ENCODE measurements around the gene EXOC1.

Gene EXOC1

DNA sequence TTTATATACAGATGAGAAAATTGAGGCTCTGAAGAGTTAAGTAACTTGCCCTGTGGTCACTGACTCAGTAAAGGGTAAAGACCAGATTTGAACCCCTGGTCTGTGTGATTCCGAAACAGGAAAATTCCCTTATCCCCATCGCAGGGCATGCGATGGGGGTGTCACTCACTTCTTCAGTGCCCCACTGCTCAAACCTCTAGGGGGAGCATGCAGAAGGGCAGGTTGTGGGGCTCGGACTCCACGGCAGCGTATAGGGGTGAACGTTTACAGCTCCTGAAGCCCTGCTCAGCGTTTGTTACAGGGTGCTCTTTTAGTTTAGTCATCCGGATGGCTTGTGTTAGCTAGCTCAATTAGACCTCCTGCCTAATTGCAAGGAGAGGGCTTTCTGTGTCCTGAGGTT, 3.7 kb upstream of the EXOC1 start:
- DNase-seq: no peak

DNA sequence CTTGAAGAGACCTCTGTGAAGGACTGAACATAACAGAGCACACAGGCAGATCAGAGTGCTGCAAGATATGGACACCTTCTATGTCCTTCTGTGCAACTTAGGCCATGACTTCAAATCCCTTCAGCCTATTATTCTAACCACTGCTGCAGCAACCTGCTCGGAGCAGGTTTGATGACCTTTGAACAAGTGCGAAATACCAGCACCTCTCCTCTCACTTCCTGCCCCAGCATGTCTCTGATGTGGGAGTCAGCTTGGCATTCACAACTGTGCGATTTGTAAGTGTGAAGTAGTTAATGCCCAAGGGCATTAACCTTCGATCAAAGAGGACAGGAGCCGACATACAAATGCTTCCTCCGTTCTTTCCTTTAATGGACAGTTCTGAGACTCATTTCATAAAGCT, 1.6 kb upstream of the EXOC1 start:
- no peak for DNase-seq

DNA sequence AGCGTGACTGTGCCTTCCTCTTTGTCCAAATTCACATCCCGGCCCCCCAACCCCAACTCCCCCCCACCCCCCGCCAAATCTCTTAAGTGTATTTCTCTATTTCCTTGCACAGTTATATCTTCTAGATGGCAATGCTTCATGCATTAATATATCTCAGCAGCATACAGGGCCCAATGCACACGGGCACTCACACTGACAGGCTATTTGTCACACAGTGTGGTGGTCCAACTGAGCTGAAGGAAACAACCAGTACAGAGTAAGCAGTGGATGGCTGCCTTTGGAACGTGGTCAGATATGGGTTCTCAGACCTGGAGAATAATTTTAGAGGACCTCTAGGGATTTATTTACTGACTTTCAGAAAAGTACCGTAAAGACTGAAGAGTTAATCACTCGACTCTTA, 681 bp downstream of the EXOC1 start:
- DNase-seq: peak in 1 of 56 donors; percentile 27

DNA sequence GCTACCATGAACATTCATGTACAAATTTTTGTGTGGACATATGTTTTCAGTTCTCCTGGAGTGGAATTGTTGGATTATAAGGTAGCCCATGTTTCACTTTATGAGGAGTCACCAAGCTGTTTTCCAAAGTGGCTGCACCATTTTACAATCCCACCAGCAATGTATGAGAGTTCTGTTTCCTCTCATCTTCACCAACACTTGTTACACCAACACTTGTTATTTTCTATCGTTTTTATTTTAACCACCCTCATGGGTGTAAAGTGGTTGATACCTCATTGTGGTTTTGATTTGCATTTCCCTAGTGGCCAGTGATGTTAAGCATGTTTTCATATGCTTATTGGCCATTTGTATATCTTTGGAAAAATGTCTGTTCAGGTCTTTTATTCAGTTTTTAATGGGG, 4.1 kb downstream of the EXOC1 start:
- no peak for DNase-seq

DNA sequence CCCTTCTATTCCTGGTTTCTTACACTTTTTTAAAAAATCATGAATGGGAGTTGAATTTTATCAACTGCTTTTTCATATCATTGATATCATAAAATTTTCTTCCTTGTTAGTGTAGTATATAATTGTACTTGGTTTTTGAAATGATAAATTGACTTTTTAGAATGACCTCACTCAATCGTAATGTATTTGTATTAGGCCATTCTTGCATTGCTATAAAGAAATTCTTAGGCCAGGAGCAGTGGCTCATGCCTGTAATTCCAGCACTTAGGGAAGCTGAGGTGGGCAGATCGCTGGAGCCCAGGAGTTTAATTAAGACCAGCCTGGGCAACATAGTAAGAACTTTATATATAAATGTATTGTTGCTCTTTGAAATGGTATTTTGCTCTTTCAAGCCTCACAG, 6.3 kb downstream of the EXOC1 start:
- DNase-seq: no peak

DNA sequence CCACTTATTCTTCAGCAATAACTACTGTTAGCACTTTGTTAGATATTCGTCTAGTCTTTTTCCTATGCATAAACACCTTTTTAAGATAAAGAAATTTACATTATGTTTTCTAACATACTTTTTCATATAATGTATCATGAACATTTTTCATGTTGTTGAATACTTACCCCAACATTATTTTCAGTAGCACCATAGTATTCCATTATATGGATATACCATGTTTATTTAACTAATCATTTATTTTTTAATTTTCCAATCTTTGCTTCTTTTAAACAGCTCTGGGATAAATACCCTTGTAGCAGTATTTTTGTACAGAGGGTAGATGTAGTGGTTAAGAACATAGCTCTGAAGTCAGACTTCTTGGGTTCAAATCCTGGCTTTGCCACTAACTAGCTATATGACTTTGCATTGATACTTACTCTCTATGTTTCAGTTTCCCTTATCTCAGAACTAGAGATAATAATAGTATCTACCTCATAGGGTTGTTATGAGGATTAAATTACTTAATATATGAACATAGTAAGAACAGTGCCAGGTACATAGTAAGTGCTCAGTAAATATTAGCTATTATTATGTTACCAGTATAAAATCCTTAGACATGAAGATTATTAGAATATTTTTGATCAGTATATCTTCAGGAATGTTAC, 11.3 kb downstream of the EXOC1 start:
- DNase-seq: no peak

DNA sequence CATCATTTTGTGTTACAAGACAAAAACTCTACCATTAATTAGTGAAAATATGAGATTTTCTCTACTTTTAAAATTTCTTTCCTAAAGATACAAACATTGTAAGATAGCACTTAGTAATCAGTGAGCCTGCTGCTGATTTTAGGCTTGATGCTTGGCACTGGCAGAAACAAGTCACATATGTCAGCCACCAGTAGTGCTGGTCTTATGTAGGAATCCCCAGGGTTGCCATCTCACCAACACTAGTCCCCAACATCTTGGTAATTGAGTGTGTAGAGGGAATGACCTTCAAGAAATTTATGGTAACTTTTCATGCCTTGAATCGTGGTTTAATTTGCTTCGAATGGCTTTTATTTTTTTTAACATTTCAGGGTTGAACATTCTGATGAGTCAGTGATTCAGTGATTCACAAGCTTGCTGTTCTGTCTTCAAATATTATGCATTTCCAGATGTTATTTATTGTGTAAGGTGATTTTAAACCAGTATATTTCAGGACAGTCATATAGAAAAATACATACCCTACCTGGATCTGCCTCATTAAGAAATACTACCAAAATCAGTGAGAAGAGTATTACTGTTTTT, 11.9 kb downstream of the EXOC1 start:
- DNase-seq: no peak

DNA sequence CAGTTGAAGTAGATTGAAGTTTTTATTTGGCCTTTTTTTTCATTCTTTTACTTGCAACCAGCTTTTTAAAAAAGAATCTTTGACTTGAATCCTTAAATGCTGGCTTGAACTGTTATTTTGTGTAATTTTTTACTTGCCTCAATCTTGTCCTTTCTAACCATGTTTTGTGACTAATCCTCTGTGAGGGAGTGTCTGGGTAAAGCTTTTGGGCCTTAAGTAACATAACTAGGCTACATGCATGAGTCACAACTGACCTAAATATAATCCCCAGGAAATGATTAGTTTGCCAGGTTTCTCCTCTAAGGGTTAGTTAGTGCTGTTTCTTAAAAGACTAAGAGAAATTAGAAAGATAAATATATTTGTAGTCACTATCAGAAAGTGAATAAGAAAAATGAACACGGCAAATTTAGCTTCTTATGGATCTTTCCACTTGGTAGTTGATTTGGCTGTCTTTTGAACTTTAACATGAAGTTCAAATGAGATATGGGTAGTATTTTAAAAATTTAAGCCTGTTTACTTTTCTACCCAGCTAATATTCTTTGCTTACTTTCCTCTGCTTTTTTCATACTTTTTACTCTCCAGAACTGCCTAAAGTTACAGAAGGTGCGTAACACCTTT, 13.0 kb downstream of the EXOC1 start:
- no peak for DNase-seq

DNA sequence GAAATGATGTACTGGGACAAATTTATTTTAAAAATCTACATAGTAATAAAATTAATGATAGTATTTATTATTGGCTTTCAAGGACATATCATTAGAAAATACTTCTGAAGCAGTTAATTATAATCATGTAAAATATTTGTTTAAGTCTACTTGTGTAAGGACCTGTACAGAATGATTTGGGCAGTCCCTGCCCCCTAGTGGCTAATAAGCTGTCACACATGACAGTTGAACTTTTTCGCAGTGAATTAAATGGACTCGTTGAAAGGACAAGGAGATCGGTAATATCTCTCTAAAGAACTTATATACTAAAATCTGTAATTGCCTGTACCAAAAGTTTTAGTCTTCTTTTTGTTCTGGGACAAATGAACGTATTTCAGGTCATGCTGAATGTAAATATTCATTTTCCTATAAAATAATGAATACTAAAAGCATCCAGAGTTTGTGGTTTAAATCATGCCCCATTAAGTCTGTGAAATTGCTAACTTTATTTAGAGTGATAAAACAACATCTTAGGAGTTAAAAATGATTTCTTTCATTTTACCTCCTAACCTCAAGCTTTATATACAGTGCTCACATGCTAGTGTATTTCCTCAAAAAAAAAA, 13.6 kb downstream of the EXOC1 start:
- peak in 5 of 56 donors; percentile 1 to 18 (median 3) for DNase-seq

DNA sequence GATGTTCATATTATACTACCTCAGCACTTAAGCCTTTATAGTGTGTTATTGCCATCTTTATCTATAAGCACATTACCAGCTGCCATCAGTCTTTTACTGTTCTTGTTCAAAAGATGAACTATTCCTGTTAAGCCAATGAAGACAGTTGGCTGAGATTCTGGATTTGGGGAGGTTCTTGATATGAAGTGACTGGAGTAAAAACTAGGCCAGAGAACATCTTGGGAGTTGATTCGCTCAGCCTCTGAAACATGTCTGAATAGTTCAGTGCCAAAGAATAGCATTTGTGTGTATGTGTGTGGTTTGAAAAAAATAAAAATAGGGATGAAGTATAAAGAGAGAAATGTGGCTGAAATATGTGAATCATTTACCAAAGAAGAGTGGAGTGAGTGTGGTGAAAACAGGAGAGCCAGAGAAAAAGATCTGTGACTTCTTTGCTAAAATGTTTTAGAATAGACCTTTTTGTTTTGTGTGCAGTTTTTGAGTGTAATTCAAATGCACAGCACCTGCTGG, 15.2 kb downstream of the EXOC1 start:
- DNase-seq: no peak

DNA sequence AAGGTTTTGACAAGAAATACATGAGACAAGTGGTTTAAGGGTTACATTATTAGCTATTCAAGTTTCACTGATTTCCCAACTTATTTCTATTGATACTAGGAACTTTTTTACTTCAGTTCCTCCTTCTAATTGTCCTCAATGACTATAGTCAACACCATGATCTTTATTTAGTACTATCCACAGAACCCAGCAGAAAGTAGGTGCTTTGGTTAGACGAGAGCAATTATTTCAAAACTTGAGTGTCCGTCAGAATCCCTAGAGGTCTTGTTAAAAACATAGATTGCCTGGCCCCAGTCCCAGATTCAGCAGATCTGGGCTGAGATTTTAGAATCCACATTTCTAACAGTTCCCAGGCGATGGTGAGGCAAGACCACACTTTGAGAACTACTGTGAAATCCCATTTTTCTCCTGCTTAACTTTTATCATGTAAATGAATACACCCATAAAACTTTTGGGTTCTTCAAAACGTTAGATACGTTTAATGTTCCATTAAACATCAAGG, 17.9 kb downstream of the EXOC1 start:
- no peak for DNase-seq

DNA sequence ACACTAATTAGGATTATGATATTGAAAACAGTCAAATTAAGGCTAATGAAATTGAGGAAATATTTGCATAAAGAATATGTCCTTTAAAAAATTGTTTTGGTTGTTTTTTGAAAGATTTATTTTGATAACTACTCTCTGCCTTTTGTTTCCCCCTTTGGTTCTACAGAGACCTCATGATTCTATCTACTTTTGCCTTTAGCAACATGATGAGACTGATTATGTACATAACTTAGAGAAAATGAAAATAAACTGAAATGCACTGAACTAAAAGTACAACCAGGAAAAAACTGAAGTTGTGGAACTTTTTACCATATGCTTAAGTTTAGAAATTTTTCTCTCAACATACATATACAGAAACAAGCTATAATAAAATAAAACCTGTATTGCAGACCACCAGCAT, 21.4 kb downstream of the EXOC1 start:
- DNase-seq: no peak

DNA sequence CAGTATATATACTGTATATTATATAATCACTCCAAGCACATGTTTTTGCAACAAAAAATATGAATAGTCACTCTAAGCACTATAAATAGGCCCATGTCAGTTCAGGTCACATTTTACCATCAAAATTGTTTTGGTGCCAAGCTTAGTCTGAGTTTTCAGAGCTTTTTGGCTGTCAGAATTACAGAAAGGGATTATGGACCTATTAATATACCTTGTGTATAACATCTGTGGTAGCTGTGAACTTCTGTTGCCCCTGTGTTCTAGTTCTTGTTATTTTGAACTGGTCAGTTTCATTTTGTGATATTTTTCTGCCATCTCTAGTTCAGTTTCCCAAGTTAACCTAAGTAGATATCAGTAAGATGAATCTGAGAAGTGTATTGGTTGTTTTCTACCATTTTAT, 22.9 kb downstream of the EXOC1 start:
- no peak for DNase-seq

DNA sequence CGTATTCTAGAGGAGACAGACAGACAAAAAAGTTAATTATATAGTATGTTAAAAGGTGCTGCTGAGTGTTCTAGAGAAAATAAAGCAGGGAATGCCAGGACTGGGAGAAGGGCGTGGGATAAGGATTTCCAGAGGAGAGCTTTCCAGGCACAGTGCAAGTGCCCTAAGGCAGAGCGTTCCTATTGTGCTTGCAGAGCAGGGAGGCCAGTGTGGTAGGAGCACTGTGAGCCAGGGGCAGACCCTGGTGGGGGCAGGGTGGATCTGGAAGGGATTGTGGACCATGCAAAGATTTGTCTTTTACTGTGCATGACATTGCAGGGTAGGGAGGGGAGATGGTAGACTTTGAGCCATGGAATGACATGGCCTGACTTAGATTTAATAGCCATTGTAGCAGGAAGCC, 25.8 kb downstream of the EXOC1 start:
- DNase-seq: no peak

DNA sequence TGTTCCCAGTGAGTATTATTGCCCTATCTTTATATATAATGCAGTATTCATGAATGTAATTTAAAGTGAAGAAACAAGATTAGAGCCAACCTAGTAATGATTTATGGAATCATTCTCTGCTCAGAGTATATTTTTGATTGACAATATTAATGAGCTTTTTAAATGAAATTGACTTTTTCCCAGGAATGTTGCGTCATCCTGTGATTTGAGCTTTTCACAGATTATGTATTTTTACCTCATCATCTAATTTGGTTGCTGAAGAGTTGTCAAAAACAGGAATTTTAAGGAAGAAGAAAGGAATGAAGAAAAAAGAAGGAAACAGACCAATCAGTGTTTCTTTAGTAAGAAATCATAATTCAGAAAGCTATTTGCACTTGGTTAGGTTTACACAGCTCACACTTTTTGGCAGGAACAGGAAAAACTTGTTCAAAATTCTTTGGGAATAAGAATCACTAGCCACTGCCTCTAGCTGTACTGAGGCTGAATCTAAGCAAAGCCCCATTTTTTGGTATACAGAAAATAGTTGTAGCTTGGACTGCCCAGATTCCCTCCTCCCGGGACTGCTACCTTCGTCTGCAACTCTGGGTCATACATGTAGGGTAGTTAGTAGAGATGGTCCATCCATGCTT, 27.3 kb downstream of the EXOC1 start:
- no peak for DNase-seq

DNA sequence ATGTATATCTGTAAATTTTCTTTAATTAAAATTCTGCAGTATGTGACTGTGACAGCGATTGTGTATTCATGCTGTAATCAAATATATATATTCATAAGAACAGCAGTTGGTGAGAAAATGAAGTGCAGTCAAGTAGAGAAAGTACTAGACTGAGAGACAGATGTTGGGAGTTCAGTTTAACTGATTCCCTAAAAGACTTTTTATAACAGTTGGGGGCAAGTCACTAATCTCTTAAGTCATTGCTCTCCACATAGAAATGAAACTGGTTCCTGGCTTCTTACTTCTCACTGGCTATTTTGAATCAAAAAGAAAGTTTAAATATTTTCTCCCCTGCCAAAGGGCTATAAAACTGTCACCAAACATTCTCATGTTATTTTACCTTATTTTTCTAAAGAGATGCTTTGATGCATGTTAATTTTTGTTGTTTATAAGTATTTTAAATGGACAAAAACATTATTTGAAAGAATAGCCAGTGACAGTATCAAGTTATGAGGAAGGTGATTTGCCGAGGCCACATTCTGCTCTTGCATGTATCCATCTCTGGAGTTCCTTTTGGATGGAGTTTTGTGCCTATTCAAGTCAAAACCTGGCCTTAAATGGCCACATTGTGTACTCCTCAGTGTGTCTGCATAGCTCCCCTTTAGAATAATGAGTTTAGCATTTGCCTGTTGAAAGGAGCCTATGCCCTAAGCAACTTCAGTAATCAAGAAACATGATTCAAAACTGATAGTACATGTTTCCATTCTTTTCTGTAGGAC, 30.8 kb downstream of the EXOC1 start:
- DNase-seq: no peak

DNA sequence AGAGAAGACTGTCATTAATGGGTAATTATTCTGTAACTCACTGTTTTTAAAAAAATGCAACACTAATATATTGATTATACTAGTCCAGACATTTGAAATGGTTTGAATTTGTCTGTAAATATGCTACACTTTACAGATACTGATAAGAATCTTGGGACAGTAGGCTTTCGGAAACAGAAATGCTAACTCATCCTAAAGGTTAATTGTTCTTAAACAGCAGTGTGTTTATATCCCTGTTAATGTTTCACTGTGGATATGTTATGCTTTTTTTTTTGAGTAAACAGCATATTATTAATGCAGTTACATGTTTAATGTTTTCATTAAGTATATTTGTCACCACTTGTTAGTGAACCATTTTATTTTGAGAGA, 31.4 kb downstream of the EXOC1 start:
- DNase-seq: no peak

DNA sequence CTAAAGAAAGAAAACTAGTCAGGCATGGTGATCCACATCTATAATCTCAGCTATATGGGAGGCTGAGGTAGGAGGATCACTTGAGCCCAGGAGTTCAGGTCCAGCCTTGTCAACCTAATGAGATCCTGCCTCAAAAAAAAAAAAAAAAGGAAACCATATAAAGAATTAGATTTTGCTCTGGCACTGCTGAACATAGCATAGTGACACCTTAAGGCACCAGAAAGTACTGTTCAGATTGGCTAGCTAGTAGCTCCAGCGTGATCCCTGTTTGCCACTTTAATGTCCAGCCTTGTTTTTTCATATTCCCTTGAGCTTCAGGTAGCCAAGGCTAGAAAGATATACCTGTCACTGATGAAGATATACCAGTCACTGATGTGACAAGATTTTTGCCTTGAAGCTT, 34.1 kb downstream of the EXOC1 start:
- no peak for DNase-seq

DNA sequence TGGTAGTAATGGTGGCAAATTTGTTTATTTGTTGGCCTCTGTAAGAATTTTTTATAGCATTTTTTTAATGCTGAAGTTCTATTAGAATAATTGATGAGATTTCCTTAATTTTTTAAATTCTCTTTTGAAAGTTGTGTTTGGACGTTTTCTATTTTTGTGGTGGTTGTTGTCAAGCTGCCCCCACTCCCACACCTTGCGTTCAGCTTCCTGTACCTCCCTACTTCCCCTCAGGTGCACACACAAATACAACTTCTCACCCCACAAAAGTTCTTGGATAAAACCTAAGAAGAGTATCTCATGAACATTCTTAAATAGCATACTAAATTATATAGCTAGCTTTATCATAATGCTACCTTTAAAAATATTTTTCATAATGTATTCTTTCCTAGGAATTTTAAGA, 38.7 kb downstream of the EXOC1 start:
- DNase-seq: no peak

DNA sequence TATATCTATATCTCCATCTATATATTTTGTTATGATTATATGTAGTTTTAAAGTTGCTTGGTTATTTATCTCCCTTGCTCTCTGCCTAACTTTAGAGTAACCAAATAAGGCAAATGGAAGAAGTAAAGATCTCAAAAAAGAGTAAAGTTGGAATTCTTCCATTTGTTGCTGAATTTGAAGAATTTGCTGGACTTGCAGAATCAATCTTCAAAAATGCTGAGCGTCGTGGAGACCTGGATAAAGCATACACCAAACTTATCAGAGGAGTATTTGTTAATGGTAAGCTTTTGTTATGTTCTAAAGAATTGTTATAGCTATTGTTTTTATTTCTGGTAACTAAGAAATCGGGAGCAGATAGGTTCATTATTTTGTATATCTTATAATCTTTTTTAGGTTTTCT, 43.2 kb downstream of the EXOC1 start:
- DNase-seq: no peak

DNA sequence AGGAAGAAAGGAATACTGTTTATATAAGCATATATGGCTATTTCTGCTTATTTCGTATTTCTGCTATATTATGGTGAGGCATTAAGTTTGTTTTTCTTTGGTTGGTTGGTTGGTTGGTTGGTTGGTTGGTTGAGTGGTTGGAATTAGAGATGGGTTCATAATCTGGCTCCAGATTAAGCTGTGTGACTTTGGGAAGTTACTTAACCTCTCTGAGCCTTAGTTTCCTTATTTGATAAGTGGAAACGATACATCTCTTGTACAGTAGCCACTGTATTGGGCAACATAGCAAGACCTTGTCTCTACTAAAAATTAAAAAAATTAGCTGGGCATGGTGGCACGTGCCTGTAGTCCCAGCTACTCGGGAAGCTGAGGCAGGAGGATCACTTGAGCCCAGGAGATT, 49.2 kb downstream of the EXOC1 start:
- DNase-seq: no peak
